ENCODE results near the gene TAGLN2.

Gene TAGLN2

DNA sequence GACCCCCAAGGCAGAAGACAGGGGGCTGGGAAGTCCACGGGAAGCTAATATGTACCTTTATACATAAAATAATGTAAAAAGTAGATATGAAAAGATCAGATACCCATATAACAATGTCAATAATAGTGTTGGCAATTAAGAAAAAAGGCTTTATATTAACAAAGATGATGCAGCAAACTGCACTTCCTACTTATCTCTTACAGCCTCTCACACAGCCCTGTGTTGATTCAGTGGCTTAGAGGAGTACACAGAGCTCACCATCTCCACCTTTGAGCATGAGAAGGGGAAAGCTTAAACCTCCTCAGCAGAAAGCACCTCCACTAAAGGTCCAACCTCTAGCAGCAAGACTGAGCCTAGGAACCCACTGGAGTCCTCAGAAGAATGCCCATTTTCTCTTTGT lies 55.7 kb downstream of the TAGLN2 start:
- no peak for DNase-seq (ENCODE audit: low read depth)

GRCh38 chr1:159869173-159869572 lies 56.1 kb downstream of the TAGLN2 start:
- DNase-seq (ENCODE audit: low read depth) = no peak

- no peak for DNase-seq (ENCODE audit: low read depth)
Measured at GRCh38 chr1:159868766-159869165, 56.5 kb downstream of the TAGLN2 start.

Data from CMK (cell line).